22Rv1 (cell line): ENCODE data around the gene FAT2.
"Not testable (repeated sequence)": the region's sequence is repeated elsewhere in the genome, so short reads cannot be mapped to it uniquely, and the experiment has no call there.

Source experiments
- H3K27ac ChIP-seq: fragments of 450-650 bp; 2 replicates; pipeline ENCODE4 v1.5.1; 2017
- ZFX ChIP-seq: fragments of 450-650 bp; IDR thresholded peaks from 2 replicates; pipeline ENCODE4 v1.6.1; 2017; ENCODE audit warnings: antibody characterized with exemption, borderline replicate concordance
- TF ChIP-seq, protein P1 (sequence below): fragments of 450-650 bp; IDR thresholded peaks from 2 replicates; pipeline ENCODE4 v1.5.1; 2017; ENCODE audit warnings: mild to moderate bottlenecking

FAT2 gene

DNA sequence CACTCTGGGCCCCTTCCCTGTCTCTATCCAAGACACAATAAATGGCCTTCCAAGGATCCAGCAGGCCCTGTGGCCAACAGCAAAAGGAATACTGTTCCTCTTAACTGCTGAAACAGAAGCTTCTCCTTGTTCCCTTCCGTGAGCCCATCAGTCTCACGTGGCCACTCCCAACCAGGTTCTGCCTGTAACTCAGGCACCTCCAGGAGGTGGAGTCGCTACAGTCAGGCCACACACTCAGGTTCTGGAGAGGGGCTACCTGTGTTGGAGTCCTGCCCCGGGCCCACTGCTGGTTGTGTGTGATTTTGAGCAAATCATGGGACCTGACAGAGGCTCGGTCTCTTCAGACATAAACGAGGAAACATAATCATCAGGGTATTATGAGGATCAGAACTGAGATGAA, 10.3 kb downstream of the FAT2 start:
- no peak for TF ChIP-seq ZFX
- TF ChIP-seq, protein P1, sequence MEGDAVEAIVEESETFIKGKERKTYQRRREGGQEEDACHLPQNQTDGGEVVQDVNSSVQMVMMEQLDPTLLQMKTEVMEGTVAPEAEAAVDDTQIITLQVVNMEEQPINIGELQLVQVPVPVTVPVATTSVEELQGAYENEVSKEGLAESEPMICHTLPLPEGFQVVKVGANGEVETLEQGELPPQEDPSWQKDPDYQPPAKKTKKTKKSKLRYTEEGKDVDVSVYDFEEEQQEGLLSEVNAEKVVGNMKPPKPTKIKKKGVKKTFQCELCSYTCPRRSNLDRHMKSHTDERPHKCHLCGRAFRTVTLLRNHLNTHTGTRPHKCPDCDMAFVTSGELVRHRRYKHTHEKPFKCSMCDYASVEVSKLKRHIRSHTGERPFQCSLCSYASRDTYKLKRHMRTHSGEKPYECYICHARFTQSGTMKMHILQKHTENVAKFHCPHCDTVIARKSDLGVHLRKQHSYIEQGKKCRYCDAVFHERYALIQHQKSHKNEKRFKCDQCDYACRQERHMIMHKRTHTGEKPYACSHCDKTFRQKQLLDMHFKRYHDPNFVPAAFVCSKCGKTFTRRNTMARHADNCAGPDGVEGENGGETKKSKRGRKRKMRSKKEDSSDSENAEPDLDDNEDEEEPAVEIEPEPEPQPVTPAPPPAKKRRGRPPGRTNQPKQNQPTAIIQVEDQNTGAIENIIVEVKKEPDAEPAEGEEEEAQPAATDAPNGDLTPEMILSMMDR: no peak
- H3K27ac ChIP-seq: no peak overlapping the region

DNA sequence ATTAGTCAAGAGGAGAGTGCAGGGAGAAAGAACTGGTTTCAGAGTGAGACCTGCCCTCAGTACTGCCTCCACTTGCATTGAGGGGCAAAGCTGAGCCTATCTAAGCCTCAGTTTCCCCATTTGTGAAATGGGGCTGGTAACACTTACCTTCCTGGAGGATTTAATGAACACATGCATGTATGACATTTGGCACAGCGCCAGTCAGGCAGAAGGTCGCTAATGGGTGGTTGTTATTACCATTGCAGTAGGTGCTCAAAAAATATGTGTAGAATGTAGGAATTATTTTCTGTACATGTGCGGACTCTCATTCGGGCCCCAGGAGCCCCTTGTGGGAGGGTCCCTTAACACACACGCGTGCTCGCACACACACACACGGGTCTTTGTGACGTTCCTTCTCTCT, 10.9 kb downstream of the FAT2 start:
- TF ChIP-seq, protein P1: no peak
- TF ChIP-seq ZFX: no peak
- H3K27ac ChIP-seq: no peak overlapping the region

- not testable (repeated sequence) for H3K27ac ChIP-seq
Measured at GRCh38 chr5:151579146-151579545, 12.0 kb downstream of the FAT2 start.

DNA sequence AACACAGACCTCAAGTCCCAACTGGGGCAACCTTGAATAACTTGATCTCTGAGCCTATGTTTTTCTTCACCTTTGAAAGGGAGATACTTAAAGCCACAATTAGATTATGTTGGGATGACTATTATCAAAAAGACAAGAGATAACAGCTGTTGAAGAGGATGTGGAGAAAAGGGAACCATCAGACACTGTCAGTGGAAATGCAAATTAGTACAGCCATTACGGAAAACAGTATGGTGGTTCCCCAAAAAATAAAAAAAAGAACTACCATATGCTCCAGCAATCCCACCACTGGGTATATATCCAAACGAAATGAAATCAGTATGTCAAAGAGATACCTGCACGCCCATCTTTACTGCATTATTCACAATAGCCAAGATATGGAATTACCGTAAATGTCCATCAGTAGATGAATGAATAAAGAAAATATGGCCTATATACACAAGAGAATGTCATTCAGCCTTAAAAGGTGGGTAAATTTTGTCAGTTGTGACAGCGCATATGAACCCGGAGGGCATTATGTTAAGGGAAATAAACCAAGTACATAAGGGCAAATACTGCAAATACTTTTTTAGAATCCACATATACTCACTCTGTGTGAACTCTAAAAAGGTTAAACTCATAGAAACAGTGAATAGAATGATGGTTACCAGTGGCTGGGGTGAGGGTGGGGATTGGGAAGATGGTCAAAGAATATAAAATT, 12.7 kb downstream of the FAT2 start:
- TF ChIP-seq, protein P1: no peak
- no peak for TF ChIP-seq ZFX
- no peak overlapping the region for H3K27ac ChIP-seq

- TF ChIP-seq ZFX: no peak
- TF ChIP-seq, protein P1: no peak
- no peak overlapping the region for H3K27ac ChIP-seq
Measured at GRCh38 chr5:151577566-151577965, 13.6 kb downstream of the FAT2 start.

GRCh38 chr5:151574444-151574996, 16.6 kb downstream of the FAT2 start:
- H3K27ac ChIP-seq: no peak overlapping the region
- TF ChIP-seq, protein P1: no peak
- no peak for TF ChIP-seq ZFX

DNA sequence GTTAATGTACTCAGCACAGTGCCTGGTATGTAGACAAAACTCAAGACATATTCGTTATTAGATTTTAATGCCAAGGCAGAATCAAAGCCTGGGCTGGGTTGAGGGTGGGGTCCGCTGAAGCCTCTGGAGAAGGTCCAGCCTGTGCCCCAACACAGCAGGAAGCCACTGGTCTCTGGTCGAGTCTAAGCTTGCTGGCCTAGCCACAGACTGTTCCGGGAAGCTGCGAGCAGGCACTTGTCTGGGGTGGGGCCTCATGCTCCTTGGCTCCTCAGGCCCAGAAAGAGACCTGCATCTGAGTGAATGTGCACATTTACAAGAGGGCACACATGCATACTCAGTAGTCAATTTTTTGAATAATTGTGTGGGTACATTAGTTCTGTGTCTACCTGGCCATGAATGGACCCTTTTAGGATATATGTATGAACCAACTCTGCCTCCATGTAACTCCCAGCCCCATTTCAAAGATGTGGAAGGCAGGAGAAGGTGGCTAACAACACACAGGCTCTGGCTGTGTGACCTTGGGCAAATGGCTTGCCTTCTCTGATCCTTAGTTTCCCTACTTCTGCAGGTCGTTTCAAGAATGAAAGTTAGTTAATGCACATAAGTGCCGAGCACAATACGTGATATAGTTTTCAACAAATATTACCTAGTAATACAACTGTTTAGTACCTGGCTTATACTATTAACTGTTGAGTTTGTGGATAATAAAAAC, 18.3 kb downstream of the FAT2 start:
- no peak for TF ChIP-seq ZFX
- TF ChIP-seq, protein P1: no peak
- H3K27ac ChIP-seq: no peak overlapping the region
